NCI-H2196 (cell line): ENCODE measurements around the gene DNAH2.

Experiments used
- DNase-seq: peaks from one replicate; lab custom pipeline; 2025; ENCODE audit not compliant: unreplicated experiment; lab: John Stamatoyannopoulos, UW

The DNAH2 gene, protein sequence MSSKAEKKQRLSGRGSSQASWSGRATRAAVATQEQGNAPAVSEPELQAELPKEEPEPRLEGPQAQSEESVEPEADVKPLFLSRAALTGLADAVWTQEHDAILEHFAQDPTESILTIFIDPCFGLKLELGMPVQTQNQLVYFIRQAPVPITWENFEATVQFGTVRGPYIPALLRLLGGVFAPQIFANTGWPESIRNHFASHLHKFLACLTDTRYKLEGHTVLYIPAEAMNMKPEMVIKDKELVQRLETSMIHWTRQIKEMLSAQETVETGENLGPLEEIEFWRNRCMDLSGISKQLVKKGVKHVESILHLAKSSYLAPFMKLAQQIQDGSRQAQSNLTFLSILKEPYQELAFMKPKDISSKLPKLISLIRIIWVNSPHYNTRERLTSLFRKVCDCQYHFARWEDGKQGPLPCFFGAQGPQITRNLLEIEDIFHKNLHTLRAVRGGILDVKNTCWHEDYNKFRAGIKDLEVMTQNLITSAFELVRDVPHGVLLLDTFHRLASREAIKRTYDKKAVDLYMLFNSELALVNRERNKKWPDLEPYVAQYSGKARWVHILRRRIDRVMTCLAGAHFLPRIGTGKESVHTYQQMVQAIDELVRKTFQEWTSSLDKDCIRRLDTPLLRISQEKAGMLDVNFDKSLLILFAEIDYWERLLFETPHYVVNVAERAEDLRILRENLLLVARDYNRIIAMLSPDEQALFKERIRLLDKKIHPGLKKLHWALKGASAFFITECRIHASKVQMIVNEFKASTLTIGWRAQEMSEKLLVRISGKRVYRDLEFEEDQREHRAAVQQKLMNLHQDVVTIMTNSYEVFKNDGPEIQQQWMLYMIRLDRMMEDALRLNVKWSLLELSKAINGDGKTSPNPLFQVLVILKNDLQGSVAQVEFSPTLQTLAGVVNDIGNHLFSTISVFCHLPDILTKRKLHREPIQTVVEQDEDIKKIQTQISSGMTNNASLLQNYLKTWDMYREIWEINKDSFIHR (N-terminal part only)

GRCh38 chr17:7716901-7717755 lies at the start of gene DNAH2:
TSS of gene DNAH2 (plus strand) at chr17:7717744. CDS start at chr17:7719735, 1,991 bp downstream.
- DNase-seq = peak; percentile 83

GRCh38 chr17:7668482-7668881 lies 49.1 kb upstream of the DNAH2 start:
- no peak for DNase-seq

GRCh38 chr17:7673239-7673638 lies 44.3 kb upstream of the DNAH2 start:
- no peak for DNase-seq

- DNase-seq = no peak
Observed at GRCh38 chr17:7674934-7675333, 42.6 kb upstream of the DNAH2 start.

- DNase-seq = no peak
Observed at GRCh38 chr17:7676533-7676932, 41.0 kb upstream of the DNAH2 start.

DNA sequence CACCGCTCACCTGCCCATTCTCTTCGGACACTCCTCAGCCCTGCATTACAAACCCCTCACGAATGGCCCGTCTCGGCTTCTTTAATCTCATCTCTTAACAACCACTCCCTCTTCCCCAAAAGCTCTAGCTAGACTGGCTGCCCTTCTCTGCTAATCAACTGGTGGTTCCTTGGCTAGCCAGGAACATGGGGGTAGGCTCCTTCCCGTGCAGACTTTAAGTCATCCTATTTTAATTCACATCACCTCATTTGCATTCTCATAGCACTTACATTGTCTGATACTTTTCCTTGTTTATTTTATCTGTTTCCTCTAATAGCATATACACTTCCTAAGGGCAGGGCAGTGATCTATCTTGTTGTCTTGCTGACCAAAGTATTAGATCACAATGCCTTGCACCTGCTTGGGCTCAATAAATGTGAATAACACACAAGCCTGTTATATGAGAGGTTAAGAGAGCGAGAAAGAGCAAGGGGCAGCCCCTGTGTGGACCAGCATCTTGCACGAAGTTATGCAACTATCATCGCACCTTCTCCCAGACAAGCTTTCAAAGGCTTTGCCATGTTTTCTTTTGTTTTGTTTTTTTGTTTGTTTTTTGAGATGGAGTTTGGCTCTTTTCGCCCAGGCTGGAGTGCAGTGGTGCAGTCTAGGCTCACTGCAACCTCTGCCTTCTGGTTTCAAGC lies 40.0 kb upstream of the DNAH2 start:
- DNase-seq = no peak

GRCh38 chr17:7684851-7685532 lies 32.6 kb upstream of the DNAH2 start:
- DNase-seq = no peak

GRCh38 chr17:7685533-7686221 lies 31.9 kb upstream of the DNAH2 start:
- DNase-seq = peak; percentile 76

GRCh38 chr17:7686222-7687071 lies 31.1 kb upstream of the DNAH2 start:
- peak; percentile 72 for DNase-seq

- peak; percentile 78 for DNase-seq
Observed at GRCh38 chr17:7687072-7687907, 30.3 kb upstream of the DNAH2 start, which contains the start of gene TP53. TSS of gene TP53 (minus strand) at chr17:7687490. CDS start at chr17:7676594, 10,896 bp downstream.

DNA sequence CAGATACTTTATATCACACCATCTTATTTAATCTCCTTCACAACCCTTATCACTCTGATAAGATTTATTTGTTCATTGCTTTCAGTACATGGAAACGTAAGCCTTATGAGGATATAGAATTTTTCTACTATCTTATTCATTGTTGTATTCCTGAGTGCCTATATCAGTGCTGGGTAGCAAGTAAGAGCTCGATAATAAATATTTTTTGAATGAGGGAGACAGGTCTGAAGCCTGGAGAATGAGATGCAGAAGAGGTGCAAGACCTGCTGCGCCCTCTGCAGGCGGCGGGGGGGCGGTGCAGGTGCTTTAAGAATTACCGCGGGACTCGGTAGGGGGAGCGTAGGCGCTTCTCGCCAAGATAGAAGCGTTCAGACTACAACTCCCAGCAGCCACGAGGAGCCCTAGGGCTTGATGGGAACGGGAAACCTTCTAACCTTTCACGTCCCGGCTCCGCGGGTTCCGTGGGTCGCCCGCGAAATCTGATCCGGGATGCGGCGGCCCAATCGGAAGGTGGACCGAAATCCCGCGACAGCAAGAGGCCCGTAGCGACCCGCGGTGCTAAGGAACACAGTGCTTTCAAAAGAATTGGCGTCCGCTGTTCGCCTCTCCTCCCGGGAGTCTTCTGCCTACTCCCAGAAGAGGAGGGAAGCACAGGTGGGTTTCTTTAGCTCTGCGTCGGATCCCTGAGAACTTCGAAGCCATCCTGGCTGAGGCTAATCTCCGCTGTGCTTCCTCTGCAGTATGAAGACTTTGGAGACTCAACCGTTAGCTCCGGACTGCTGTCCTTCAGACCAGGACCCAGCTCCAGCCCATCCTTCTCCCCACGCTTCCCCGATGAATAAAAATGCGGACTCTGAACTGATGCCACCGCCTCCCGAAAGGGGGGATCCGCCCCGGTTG lies 29.4 kb upstream of the DNAH2 start, which contains the start of gene WRAP53:
Gene WRAP53 (plus strand): TSS at position 570 of the 900 bp plus-strand sequence. CDS start 172 bp downstream, at position 742.
- peak; percentile 89 for DNase-seq

GRCh38 chr17:7688808-7689316 lies 28.7 kb upstream of the DNAH2 start:
- no peak for DNase-seq

DNA sequence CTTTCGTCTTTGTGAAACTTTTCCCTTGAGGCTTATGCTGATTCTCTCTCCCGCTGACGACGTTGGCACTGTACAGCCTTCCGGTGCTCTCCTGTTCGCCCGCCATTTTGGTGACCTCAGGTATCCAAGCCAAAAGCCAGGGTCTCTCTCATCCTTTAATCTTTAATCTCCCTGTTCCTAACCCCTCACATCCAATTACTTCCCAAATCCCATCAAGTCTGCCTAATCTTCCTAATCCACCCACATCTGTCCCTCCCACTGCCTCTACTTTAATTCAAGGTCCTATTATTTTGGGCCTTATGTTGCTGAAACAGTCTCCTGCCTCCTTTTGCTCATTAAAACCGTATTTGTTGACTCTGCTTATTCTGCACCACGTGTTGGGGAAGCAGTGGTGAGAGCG lies 22.0 kb upstream of the DNAH2 start:
- DNase-seq = no peak

GRCh38 chr17:7697828-7698588 lies 19.5 kb upstream of the DNAH2 start:
- DNase-seq = no peak

DNA sequence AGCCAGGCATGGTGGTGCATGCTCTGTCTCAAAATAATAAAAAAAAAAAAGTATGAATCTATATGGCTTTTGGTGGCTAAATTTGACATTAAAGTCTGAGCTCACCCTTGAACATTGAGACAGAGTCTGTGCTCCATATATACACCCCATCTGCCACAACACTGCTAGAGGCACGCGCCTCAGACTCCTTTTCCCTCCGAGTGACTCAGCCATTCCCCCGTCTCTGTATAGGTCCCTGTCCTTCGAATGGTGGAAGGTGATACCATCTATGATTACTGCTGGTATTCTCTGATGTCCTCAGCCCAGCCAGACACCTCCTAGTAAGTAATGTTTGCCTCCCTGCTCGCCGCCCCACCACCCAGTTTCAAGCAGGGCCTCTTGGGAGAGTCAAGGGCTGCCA lies 17.0 kb upstream of the DNAH2 start:
- no peak for DNase-seq
